Sigmoid colon (tissue), 4 donors: ENCODE measurements around the gene RRP1.

ENCODE experiments used
- EP300 ChIP-seq, 4 donors: sonication (generic); formaldehyde crosslinking; IDR thresholded peaks; one replicate each; pipeline ENCODE4 v1.6.1; 2017; ENCODE audit warnings: antibody characterized with exemption in 4 of 4
- POLR2A ChIP-seq, 2 donors: fragments of 450-650 bp; IDR thresholded peaks; one replicate each; pipeline ENCODE4 v1.6.1; 2016; ENCODE audit warnings: antibody characterized with exemption in 2 of 2, mild to moderate bottlenecking in 2 of 2, moderate library complexity in 2 of 2
- TF ChIP-seq, protein P1 (sequence below), 4 experiments: fragments of 450-650 bp in 3 of 4; fragments of 200-600 bp in 1 of 4; IDR thresholded peaks; one replicate each; pipeline ENCODE4 v1.5.1; 2016 to 2019; ENCODE audit warnings: antibody characterized with exemption in 4 of 4, mild to moderate bottlenecking in 3 of 4, moderate library complexity in 2 of 4

- TF ChIP-seq, protein P1, sequence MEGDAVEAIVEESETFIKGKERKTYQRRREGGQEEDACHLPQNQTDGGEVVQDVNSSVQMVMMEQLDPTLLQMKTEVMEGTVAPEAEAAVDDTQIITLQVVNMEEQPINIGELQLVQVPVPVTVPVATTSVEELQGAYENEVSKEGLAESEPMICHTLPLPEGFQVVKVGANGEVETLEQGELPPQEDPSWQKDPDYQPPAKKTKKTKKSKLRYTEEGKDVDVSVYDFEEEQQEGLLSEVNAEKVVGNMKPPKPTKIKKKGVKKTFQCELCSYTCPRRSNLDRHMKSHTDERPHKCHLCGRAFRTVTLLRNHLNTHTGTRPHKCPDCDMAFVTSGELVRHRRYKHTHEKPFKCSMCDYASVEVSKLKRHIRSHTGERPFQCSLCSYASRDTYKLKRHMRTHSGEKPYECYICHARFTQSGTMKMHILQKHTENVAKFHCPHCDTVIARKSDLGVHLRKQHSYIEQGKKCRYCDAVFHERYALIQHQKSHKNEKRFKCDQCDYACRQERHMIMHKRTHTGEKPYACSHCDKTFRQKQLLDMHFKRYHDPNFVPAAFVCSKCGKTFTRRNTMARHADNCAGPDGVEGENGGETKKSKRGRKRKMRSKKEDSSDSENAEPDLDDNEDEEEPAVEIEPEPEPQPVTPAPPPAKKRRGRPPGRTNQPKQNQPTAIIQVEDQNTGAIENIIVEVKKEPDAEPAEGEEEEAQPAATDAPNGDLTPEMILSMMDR (IDR thresholded peaks at IDR 0.05), result no peak
- TF ChIP-seq POLR2A (IDR thresholded peaks at IDR 0.05), result no peak
- no peak for TF ChIP-seq EP300 (IDR thresholded peaks at IDR 0.05)
Observed at GRCh38 chr21:43752758-43753438, 36.5 kb upstream of the RRP1 start.
